GM21390 (cell line): ENCODE results near the gene KRTAP19-4.
"Not testable (repeated sequence)": the region's sequence is repeated elsewhere in the genome, so short reads cannot be mapped to it uniquely, and the experiment has no call there.

Experiments
- ATAC-seq: cut with Tn5 transposase; IDR thresholded peaks from one replicate; pipeline ENCODE4 v1.9.1; 2021; ENCODE audit not compliant: unreplicated experiment

The KRTAP19-4 gene

GRCh38 chr21:30497065-30497464 lies at the start of gene KRTAP19-4:
Gene KRTAP19-4, minus strand, starts transcription at chr21:30497165. Its CDS starts 55 bp downstream, at chr21:30497110.
- ATAC-seq = no peak

GRCh38 chr21:30541764-30542163 lies 44.8 kb upstream of the KRTAP19-4 start, which contains the start of gene KRTAP19-6:
Gene KRTAP19-6, minus strand, starts transcription at chr21:30541864. Its CDS starts 31 bp downstream, at chr21:30541833.
- no peak for ATAC-seq

DNA sequence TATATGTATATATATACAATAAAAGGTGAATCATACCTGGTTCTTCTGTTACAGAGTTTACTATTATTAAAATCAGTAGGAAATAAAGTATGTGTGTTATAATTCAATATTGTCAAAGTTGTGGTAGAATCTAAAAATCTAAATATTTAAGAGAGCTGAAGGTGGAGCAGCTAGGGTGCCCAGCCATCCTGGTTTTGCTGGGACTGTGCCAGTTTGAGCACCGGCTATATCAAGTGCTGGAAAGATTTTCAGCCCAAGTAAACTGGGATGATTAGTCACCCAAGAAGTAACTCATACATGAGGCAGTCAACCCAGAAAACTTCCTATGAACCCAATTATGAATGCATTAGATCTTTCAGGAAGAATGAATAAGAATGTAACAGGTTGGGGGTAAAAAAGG lies 21.9 kb upstream of the KRTAP19-4 start:
- no peak for ATAC-seq

GRCh38 chr21:30515681-30516080 lies 18.7 kb upstream of the KRTAP19-4 start:
- no peak for ATAC-seq

DNA sequence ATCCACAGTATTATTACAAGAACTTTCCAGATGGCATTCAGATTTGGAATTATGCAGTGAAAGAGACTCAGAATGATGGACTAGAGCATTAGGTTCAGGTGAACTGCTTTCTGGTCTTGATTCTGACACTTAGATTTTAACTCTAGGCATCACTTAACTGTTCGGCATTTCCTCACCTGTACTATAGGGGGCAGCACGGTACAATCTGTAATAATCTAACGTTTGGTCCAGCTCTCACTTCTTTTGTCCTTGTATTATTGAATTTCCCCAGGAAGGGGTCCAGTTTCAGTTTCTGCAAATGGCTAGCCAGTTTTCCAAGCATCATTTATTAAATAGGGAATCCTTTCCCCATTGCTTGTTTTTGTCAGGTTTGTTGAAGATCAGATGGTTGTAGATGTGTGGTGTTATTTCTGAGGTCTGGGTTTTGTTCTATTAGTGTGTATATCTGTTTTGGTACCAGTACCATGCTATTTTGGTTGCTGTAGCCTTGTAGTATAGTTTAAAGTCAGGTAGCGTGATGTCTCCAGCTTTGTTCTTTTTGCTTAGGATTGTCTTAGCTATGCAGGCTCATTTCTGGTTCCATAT lies 8.7 kb upstream of the KRTAP19-4 start:
- ATAC-seq = not testable (repeated sequence)

DNA sequence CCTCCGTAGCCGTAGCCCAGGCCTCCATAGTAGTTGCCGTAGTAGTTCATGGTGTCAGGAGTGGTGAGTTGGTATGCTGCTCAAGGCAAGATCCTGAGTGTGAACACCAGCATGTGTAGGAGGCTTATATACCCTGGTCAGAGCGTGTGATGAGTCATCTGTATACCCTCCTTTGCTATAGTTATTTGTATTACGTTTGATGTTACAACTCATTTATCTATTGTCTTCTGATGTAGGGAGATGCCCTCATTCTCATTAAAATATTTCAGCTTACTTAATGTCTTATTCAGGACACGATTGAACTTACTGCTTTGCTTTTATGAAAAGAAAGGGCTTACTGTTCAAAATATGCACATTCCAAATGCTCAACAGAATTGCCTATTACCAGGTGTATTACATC lies 5.1 kb upstream of the KRTAP19-4 start, which contains the start of gene KRTAP19-5:
KRTAP19-5 (minus strand) TSS at position 101 of the 400 bp plus-strand sequence; CDS start at position 50, 51 bp downstream.
- ATAC-seq = no peak

GRCh38 chr21:30491963-30492428 lies 5.0 kb downstream of the KRTAP19-4 start, which contains the start of gene KRTAP19-3:
Gene KRTAP19-3, minus strand, starts transcription at chr21:30492013. Its CDS starts 56 bp downstream, at chr21:30491957.
- no peak for ATAC-seq

GRCh38 chr21:30487336-30487735 lies 9.6 kb downstream of the KRTAP19-4 start, which contains the start of gene KRTAP19-2:
Gene KRTAP19-2, minus strand, starts transcription at chr21:30487436. Its CDS starts 88 bp downstream, at chr21:30487348.
- no peak for ATAC-seq

- no peak for ATAC-seq
These were observed 10.8 kb downstream of the KRTAP19-4 start for GRCh38 chr21:30486180-30486579.

DNA sequence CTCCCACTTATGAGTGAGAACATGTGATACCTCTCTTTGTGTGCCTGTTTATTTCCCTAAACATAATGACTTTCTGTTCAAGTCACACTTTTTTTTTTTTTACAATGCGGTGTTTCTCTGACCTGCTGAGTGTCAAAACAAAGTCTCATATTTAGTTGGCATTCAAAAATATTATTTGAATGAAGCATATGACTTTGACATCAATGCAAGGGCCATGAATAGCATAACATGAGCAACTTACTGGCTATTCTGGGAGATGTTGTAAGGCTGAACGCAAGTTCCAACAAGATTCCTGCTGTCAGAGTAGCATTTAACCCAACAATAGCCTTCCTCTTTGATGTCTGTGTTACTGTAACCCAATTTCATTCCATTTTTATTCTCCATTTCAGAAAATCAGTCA lies 14.8 kb downstream of the KRTAP19-4 start:
- ATAC-seq = no peak

- ATAC-seq = no peak
These were observed 16.8 kb downstream of the KRTAP19-4 start, which contains the start of gene KRTAP19-1 for GRCh38 chr21:30480145-30480544. Gene KRTAP19-1, minus strand, starts transcription at chr21:30480367. Its CDS starts 50 bp downstream, at chr21:30480317.

DNA sequence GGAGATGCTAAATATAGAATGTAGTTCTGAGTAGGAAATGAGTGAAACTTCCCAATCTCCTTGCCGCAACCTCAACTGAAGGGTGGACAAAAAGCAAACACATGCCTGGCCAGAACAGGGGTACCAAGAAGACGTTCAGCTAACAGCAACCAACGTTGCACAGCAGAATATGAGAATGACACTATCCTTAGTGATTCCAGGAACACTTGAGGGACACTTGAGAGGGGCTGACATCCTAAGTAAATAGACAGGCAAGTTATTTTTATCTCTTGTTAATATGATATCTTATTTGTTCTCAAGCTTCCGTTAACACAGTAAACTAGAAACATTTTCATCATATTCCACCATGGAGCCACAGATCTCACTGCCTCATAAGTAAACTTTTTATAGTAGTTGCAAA lies 17.7 kb downstream of the KRTAP19-4 start:
- no peak for ATAC-seq

DNA sequence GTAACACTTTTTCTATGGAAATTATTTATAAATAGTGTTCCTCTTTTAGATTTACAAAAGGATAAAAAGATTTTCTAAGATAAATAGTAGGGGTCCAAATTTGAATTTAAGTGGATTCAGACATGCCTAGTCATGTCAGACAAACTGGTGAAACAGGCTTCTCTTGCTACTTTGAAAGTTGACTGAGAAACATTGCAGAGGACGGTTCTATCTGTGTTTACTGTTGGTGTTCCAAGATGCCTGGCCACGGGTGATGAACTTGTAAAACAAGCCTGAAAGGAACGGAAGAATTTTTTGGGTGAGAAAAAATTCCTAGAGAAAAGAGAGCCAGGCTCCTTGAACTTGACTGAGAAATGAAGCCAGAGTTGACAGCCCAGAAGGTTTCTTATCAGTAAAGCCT lies 19.0 kb downstream of the KRTAP19-4 start:
- no peak for ATAC-seq

DNA sequence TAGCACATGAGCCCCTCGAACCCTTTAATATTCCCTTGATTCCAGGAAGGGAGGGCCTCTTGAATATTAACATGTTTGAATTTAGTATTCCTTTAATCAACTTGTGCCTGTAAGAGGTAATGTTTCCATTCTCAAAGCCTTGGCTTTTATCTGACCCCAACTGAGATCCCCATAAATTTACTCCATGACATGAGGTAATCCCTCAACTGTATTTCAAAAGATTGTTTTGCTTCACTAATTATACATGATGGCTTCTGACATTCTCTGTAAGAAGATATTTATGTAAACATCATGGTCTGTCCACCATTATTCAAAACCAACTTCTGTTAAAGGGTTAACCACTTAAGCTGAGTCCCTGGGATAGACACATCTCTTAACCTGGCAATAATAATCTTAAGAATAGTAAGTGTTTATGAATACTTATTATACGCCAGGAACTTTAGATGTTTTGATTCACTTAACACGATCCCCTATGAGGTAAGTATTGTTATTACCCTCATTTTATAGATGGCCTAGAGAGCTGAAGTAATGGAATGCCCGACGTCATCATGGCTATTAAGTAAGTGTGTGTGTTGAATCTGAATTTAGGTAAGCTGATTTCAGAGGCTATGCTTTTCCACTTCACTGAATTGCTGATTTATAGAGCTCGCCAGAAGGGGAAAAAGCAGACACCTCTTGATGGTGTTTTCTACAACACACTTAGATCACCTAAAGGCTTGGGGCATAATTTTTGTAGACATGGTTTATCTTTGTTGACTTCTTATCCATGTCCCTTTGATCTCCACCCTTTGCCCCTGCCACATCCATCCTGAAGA lies 27.9 kb downstream of the KRTAP19-4 start:
- ATAC-seq = no peak

- no peak for ATAC-seq
These were observed 33.3 kb downstream of the KRTAP19-4 start for GRCh38 chr21:30463713-30464112.

DNA sequence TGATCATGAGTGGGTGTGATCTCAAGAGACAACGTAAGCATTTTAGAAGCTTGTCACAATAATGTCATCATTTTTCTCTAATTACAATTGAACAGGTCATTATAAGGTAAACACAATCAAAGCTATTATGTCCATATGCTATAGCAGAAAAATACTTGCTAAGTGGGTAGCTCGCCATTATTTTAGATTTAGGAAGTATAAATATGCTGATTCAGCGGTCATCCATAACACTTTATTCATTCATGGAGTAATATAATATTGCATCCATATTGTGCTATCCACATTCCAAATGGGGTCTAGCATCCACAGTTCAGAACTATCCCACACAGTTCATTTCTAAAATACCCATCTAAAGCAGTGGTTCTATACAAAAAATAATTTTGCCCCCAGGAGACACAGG lies 48.5 kb downstream of the KRTAP19-4 start:
- no peak for ATAC-seq

- no peak for ATAC-seq
These were observed 49.9 kb downstream of the KRTAP19-4 start for GRCh38 chr21:30447056-30447455.
